IMR-90 (cell line): ENCODE measurements around the gene TAP2. TPM values are rescaled to one million over a fixed set of nuclear protein-coding genes. Genes with fewer than 3 reads are reported as not detected.

ENCODE experiments used
- ATAC-seq: fragments of 200-7000 bp; cut with Tn5 transposase; 2 replicates; pipeline ENCODE4 v1.9.1; 2020; ENCODE audit warnings: low read depth, mild to moderate bottlenecking, moderate library complexity
- BruUV-seq: library from RNA; stranded (reverse); fragments of 400-500 nt; replicated peaks from 2 replicates; lab custom pipeline; 2021; lab: Mats Ljungman, UMichigan
- CTCF ChIA-PET: fragments of 300-600 bp; formaldehyde crosslinking; extraction: SDS; loops from one replicate; lab custom pipeline; 2021; ENCODE audit warnings: antibody characterized with exemption; lab: Yijun Ruan, JAX
- POLR2A ChIA-PET: fragments of 300-600 bp; sonication (Branson Sonifier 250); formaldehyde crosslinking; loops from one replicate; lab custom pipeline; 2022; ENCODE audit warnings: antibody characterized with exemption; ENCODE audit not compliant: unreplicated experiment; lab: Charles Lee
- DNase-seq: peaks from one replicate; pipeline ENCODE4 v3.0.0; 2013
- H2AFZ ChIP-seq: replicated peaks from 2 replicates; pipeline ENCODE3; 2013; ENCODE audit warnings: low read length, mild to moderate bottlenecking; ENCODE audit not compliant: poor library complexity
- H2AK5ac ChIP-seq: 2 replicates; pipeline ENCODE4 v1.6.1; 2013; ENCODE audit warnings: low read depth, low read length, inconsistent platforms
- H2AK9ac ChIP-seq: replicated peaks from 2 replicates; pipeline ENCODE3; 2013; ENCODE audit warnings: mild to moderate bottlenecking, low read depth, low read length, moderate library complexity; ENCODE audit not compliant: poor library complexity
- H2BK120ac ChIP-seq: 2 replicates; pipeline ENCODE4 v1.6.1; 2013; ENCODE audit warnings: low read depth, low read length, inconsistent platforms
- H2BK15ac ChIP-seq: 3 replicates; pipeline ENCODE4 v1.6.1; 2013; ENCODE audit warnings: low read depth, low read length, inconsistent platforms
- H2BK20ac ChIP-seq: 2 replicates; pipeline ENCODE4 v1.6.1; 2013; ENCODE audit warnings: low read depth, mild to moderate bottlenecking, inconsistent platforms, low read length, moderate library complexity
- H2BK5ac ChIP-seq: 2 replicates; pipeline ENCODE4 v1.6.1; 2013; ENCODE audit warnings: mild to moderate bottlenecking, low read depth, low read length, inconsistent platforms; ENCODE audit not compliant: poor library complexity, severe bottlenecking
- H3K14ac ChIP-seq: replicated peaks from 2 replicates; pipeline ENCODE4 v1.6.1; 2013; ENCODE audit warnings: low read depth, low read length, inconsistent platforms
- H3K18ac ChIP-seq: 2 replicates; pipeline ENCODE4 v1.6.1; 2013; ENCODE audit warnings: low read depth, low read length, control low read depth
- H3K23ac ChIP-seq: 2 replicates; pipeline ENCODE4 v1.6.1; 2013; ENCODE audit warnings: low read depth, low read length, inconsistent platforms
- H3K27ac ChIP-seq: 2 replicates; pipeline ENCODE4 v1.5.1; 2013; ENCODE audit warnings: mild to moderate bottlenecking, control low read depth, low read length; ENCODE audit not compliant: insufficient read depth
- H3K27me3 ChIP-seq: 2 replicates; pipeline ENCODE4 v1.6.1; 2013; ENCODE audit warnings: low read length; ENCODE audit not compliant: control insufficient read depth, insufficient read depth
- H3K36me3 ChIP-seq: 2 replicates; pipeline ENCODE4 v1.6.1; 2013; ENCODE audit warnings: low read length, mixed read lengths; ENCODE audit not compliant: control insufficient read depth, insufficient read depth
- H3K4ac ChIP-seq: 2 replicates; pipeline ENCODE4 v1.6.1; 2013; ENCODE audit warnings: low read depth, low read length, inconsistent platforms
- H3K4me1 ChIP-seq: 2 replicates; pipeline ENCODE4 v1.6.1; 2013; ENCODE audit warnings: low read length, mixed read lengths; ENCODE audit not compliant: control insufficient read depth, insufficient read depth
- H3K4me2 ChIP-seq: 2 replicates; pipeline ENCODE4 v1.6.1; 2013; ENCODE audit warnings: low read depth, mild to moderate bottlenecking, control low read depth, low read length, moderate library complexity
- H3K4me3 ChIP-seq: 2 replicates; pipeline ENCODE4 v1.5.1; 2013; ENCODE audit warnings: low read depth, mild to moderate bottlenecking, control low read depth, low read length, moderate library complexity; ENCODE audit not compliant: insufficient read depth
- H3K56ac ChIP-seq: 2 replicates; pipeline ENCODE4 v1.6.1; 2013; ENCODE audit warnings: low read length, inconsistent platforms; ENCODE audit not compliant: insufficient read depth; ENCODE audit errors: extremely low read depth
- H3K79me1 ChIP-seq, 2 experiments: 2 replicates each; pipeline ENCODE4 v1.6.1; 2013; ENCODE audit warnings: low read length in 2 of 2, inconsistent platforms in 1 of 2, low read depth in 1 of 2
- H3K9ac ChIP-seq: 2 replicates; pipeline ENCODE4 v1.6.1; 2013; ENCODE audit warnings: low read depth, low read length, control low read depth
- H3K9me1 ChIP-seq: 2 replicates; pipeline ENCODE4 v1.6.1; 2013; ENCODE audit warnings: low read length, inconsistent platforms; ENCODE audit not compliant: insufficient read depth
- H3K9me3 ChIP-seq: 2 replicates; pipeline ENCODE4 v1.6.1; 2013; ENCODE audit warnings: low read length; ENCODE audit not compliant: control insufficient read depth, insufficient read depth
- H4K20me1 ChIP-seq: 2 replicates; pipeline ENCODE4 v1.6.1; 2013; ENCODE audit warnings: low read length, inconsistent platforms; ENCODE audit not compliant: insufficient read depth
- H4K5ac ChIP-seq: 2 replicates; pipeline ENCODE4 v1.6.1; 2013; ENCODE audit warnings: mild to moderate bottlenecking, low read depth, low read length, control low read depth
- H4K8ac ChIP-seq, 2 experiments: 2 replicates each; pipeline ENCODE4 v1.6.1; 2013; ENCODE audit warnings: low read depth in 2 of 2, low read length in 2 of 2, control low read depth in 1 of 2, inconsistent platforms in 1 of 2
- H4K91ac ChIP-seq: 2 replicates; pipeline ENCODE4 v1.6.1; 2013; ENCODE audit warnings: low read depth, low read length, inconsistent platforms; ENCODE audit not compliant: insufficient read depth
- WGBS, 2 experiments: methylation state at CpG; one replicate each; pipeline versions ENCODE4 v1.1.5 to v1.1.7; 2013; ENCODE audit warnings: missing lambda C conversion rate in 2 of 2; ENCODE audit not compliant: insufficient read length in 1 of 2; ENCODE audit errors: extremely low coverage in 2 of 2; 5-methylcytosine and 5-hydroxymethylcytosine counted together
- dilution Hi-C: fragments of 300-500 bp; cut with HindIII; formaldehyde crosslinking; loops from one replicate; pipeline ENCODE4 v1.14.3; 2018; ENCODE audit warnings: low sequenced_read_pairs; ENCODE audit not compliant: unreplicated experiment
- in situ Hi-C: fragments of 300-500 bp; cut with MboI; formaldehyde crosslinking; loops from 3 replicates; pipeline ENCODE4 v1.14.3; 2019; ENCODE audit warnings: low sequenced_read_pairs, inconsistent platforms, mixed read lengths
- intact Hi-C: fragments of 100-400 bp; cut with micrococcal nuclease; formaldehyde crosslinking; loops from 2 replicates; pipeline ENCODE4 v1.10.0; 2022
- polyA plus RNA-seq, 3 experiments: library from polyadenylated mRNA; depleted of rRNA; stranded (reverse); fragments of >200 nt; gene quantifications; 2 replicates each; pipeline ENCODE4 v1.2.3, GENCODE V29; 2012; ENCODE audit warnings: low replicate concordance in 1 of 3
- total RNA-seq: library from RNA; depleted of rRNA; stranded (reverse); fragments of >200 nt; gene quantifications from 2 replicates; pipeline ENCODE4 v1.2.3, GENCODE V29; 2012
- TF ChIP-seq, protein P1 (sequence below): fragments of 150-350 bp; IDR thresholded peaks from 2 replicates; pipeline ENCODE4 v1.6.1; 2016; ENCODE audit warnings: low read depth, mild to moderate bottlenecking, low read length, moderate library complexity, borderline replicate concordance

TAP2 gene
- total and polyA plus RNA-seq, 2 of the 4 experiments (the other 2 are of a cell fraction) = 6.6 to 11.4 TPM

GRCh38 chr6:32815996-32816395 is 22.5 kb downstream of the TAP2 start:
- H3K4ac ChIP-seq = no peak overlapping the region
- H2BK15ac ChIP-seq = no peak overlapping the region
- no peak overlapping the region for H2BK5ac ChIP-seq
- no peaks in the 10 kb centered on the region for H3K9me3 ChIP-seq
- intact Hi-C loops (no loop called here), dilution Hi-C loops (no loop called here), in situ Hi-C loops (no loop called here)
- H4K8ac ChIP-seq = no peak overlapping the region
- no peak overlapping the region for H2BK120ac ChIP-seq
- H3K27ac ChIP-seq = no peak overlapping the region
- H3K27me3 ChIP-seq = 0 out of 2 replicates have a peak, but pooled peaks cover 1% of the 10 kb centered on the region
- H3K36me3 ChIP-seq = no peaks in the 10 kb centered on the region
- ChIA-PET POLR2A (no interaction called here), CTCF (no interaction called here)
- H2AK9ac ChIP-seq = no peak overlapping the region
- no peaks in the 10 kb centered on the region for H4K20me1 ChIP-seq
- peaks cover 5% of the 10 kb centered on the region for H3K4me1 ChIP-seq
- H3K9ac ChIP-seq = no peak overlapping the region
- no peak overlapping the region for H2BK20ac ChIP-seq
- BruUV-seq = no TSS peak
- H4K5ac ChIP-seq = no peak overlapping the region
- no peak for DNase-seq
- H3K4me3 ChIP-seq = no peak overlapping the region
- H2AK5ac ChIP-seq = no peak overlapping the region
- TF ChIP-seq, protein P1, sequence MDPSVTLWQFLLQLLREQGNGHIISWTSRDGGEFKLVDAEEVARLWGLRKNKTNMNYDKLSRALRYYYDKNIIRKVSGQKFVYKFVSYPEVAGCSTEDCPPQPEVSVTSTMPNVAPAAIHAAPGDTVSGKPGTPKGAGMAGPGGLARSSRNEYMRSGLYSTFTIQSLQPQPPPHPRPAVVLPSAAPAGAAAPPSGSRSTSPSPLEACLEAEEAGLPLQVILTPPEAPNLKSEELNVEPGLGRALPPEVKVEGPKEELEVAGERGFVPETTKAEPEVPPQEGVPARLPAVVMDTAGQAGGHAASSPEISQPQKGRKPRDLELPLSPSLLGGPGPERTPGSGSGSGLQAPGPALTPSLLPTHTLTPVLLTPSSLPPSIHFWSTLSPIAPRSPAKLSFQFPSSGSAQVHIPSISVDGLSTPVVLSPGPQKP = no peak
- H3K79me1 ChIP-seq = no peaks in the 10 kb centered on the region
- H3K14ac ChIP-seq = no peak overlapping the region
- WGBS, 2 experiments = no CpG with 5 or more reads among the region's 2 CpGs
- peaks cover 4% of the 10 kb centered on the region; the same call in 1 of the 2 replicates for H3K9me1 ChIP-seq
- no peak overlapping the region for H3K18ac ChIP-seq
- H3K23ac ChIP-seq = no peak overlapping the region
- no peak overlapping the region for H2AFZ ChIP-seq
- H3K4me2 ChIP-seq = no peak overlapping the region
- no peak overlapping the region for H3K56ac ChIP-seq
- no peak overlapping the region for H4K91ac ChIP-seq
- no peak for ATAC-seq
